Measurements from ENCODE around the gene CMA1.

CMA1 gene

DNA sequence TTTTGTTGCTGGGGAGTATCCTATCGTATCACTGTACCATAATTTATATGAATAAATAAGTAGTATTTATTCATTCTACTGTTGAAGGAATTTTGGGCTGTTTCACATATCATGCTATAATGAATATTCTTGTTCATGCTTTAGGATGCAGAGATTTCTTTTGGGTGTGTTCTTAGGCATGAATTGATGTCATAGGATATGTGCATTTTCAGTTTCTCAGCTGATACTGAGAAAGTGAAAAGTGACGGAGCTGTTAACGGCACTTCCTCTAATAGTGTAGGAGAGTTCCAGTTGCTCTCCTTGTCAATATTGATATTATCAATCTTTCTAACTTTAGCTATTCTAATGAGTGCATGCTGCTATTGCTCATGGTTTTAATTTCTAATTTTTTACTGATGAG, 42.3 kb downstream of the CMA1 start:
- no peak for DNase-seq (ENCODE audit: low read depth in 3 of 3)

DNA sequence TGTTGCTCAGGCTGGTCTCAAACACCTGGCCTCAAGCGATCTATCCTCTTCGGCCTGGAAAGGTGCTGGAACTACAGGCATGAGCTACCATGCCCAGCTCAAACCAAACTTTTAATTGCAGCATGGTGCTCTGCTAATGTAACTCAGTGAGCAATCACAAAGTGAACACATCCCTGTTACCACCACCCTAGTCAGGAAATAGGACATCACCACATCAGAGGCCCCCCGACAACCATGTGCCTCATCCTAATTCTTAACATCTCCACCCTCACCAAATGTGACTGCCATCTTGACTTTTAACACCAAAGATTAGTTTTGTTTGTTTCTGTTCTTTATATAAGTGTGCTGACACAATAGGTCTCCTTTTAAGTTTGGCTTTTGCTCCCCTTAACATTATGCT, 42.7 kb downstream of the CMA1 start:
- DNase-seq (ENCODE audit: low read depth in 3 of 3), result no peak

DNA sequence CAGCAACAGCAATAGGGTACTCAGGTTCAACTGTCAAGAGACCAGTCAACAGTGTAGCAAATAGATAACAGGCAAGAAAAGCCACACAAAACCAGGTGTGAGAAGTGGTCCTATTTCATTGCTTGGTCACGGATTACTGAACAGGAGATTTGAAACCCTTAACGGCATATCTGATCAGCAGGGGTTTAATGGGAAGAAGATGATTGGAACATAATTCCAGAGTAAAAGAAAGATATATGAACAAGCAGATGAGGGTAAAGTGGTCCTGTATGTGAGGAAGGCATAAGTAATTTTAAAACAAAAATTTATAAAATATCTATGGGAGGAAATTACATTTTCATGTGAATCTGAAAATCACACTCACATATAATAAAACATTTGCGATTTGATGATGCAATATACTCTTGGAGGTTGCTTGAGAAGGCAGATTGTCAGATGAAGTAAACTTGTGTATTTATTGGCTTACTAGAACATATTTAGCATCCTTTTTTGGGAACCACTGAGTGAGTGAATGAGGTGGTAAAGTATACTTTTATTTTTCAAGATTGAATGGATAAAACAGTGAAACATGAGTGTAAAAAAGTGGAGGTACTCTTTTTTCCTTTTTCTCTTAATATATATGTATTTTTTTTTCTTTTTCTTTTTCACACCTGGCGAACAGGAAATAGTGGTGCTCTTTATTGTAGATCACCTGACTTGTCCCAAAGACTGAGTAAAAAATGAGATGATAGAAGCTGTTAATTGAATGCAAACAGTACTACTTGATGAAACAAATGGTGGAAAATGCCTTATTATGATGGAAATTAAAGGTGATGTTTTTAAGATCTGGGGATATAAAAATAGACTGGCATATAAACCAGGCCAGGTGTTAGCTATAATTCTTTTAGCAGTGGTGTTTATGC, 43.9 kb downstream of the CMA1 start:
- no peak for DNase-seq (ENCODE audit: low read depth in 3 of 3)

DNA sequence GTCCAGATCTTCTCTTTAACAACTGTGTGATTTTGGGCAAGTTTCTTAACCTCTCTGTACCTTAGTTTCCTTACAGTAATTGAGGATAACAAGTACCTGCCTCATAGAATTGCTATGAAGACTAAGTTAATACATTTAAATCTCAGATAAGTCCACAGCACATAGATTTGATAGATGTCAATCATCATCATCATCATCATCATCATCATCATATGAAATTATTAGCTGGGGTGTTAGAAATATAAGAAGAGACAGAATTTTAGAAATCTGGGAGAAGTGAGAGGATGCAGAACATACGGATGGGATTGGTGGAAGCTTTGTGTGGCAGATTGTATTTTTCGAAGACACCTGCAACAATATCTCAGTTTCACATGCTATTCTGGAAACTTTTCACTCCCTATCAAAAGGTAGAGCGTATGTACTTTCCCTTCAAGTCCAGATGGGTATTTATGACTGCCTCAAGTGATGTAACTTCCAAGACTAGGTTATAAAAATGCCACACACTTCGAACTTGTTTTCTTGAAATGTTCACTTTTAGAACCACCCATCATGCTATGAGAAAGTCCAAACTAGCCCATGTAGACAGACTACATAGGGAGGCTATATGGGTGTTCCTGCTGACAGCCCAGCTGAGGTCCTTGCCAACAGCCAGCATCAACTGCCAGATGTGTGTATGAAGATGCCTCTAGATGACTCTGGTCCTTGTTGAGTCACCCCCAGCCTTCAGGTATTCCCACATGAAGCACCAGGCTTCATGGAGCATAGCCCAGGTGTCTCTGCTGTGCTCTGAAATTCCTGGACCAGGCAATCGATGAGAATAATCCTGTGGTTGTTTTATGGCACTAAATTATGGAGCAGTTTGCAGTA, 44.8 kb downstream of the CMA1 start:
- DNase-seq (ENCODE audit: low read depth in 3 of 3), result no peak

DNA sequence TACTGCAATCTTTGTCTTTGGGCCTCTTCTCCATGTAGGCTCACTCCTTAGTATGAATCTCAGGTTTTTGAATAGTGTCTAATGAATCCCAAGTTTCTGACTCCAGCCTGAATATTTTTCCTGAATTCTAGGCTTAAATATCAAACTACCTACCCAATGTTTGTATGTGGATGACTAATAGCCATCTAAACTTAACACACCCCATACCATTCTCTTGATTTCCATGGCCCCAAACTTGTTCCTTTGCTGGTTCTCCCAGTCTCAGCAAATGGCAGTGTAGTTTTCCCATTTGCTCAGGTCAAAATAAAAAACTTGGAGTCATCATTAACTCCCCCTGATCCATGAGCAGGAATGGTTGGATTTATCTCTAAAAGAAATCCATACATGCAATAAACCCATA, 46.7 kb downstream of the CMA1 start:
- no peak for DNase-seq (ENCODE audit: low read depth in 3 of 3)

DNA sequence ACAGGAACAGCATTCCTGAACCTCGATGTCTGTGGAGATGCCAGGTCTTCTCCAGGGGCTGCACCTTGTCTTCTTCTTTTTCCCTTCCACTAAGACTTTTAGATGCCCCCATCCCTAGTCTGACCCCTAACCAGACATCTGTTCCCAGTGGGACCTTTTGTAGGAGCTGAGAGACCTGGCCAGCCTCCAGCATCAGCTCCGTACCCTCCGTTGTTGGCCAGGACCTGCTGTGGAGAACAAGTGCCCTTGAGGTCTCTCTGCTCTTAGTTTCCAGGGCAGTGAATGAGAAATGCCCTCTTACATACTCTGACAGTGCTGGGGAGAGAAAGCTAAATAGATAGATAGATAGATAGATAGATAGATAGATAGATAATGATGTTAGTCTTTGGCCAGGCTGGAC, 48.7 kb downstream of the CMA1 start:
- no peak for DNase-seq (ENCODE audit: low read depth in 3 of 3)

DNA sequence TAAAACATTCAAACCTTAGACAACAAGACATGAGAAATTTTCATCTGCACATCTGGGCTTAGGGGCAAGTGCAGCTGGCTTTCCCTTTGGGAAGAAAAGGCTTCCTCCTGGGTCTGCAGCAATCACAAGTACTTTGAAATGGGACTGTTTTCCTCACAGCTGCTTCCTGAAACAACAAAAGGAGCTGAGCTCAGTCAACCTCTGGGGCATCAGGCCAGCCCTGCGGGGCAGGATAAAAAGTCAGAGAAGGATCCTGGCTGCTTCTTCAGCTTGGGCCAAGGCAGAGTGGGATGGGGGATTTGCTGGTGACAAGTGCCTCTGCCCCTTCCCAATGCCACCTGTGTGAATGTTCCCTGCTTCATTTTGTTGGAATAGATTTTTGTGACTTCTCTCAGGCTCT, 49.3 kb downstream of the CMA1 start:
- DNase-seq (ENCODE audit: low read depth in 3 of 3), result no peak

DNA sequence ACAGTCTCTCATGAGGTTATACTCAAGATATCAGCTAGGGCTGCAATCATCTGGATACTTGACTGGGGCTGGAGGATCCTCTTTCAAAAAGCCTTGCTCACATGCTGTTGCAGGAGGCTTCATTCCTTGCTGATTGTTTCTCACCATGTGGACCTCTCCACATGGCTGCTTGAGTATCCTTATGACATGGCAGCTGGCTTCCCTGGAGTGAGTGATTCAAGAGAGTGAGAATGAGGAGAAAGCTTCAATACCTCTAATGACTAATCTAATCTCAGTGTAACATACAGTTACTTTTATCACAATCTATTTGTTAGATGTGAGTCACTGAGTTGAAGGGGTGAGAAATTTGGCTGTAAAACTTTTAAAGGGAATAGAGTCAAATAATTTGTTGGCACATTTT, 51.1 kb downstream of the CMA1 start:
- no peak for DNase-seq (ENCODE audit: low read depth in 3 of 3)
